Tongue (tissue), 2 donors: Measurements from ENCODE around the gene DSEL. TPM values are rescaled to one million over a fixed set of nuclear protein-coding genes. Genes with fewer than 3 reads are reported as not detected.
A peak's percentile ranks its signal among the peaks of the same experiment; 100 is the strongest.

Experiments used
- DNase-seq: peaks from one replicate; pipeline ENCODE4 v3.0.0-alpha.2; 2015
- total RNA-seq: library from RNA; depleted of rRNA; stranded (reverse); fragments of >200 nt; gene quantifications from one replicate; pipeline ENCODE4 v1.2.3, GENCODE V29; 2014

DSEL gene
- 23.4 TPM for total RNA-seq

DNA sequence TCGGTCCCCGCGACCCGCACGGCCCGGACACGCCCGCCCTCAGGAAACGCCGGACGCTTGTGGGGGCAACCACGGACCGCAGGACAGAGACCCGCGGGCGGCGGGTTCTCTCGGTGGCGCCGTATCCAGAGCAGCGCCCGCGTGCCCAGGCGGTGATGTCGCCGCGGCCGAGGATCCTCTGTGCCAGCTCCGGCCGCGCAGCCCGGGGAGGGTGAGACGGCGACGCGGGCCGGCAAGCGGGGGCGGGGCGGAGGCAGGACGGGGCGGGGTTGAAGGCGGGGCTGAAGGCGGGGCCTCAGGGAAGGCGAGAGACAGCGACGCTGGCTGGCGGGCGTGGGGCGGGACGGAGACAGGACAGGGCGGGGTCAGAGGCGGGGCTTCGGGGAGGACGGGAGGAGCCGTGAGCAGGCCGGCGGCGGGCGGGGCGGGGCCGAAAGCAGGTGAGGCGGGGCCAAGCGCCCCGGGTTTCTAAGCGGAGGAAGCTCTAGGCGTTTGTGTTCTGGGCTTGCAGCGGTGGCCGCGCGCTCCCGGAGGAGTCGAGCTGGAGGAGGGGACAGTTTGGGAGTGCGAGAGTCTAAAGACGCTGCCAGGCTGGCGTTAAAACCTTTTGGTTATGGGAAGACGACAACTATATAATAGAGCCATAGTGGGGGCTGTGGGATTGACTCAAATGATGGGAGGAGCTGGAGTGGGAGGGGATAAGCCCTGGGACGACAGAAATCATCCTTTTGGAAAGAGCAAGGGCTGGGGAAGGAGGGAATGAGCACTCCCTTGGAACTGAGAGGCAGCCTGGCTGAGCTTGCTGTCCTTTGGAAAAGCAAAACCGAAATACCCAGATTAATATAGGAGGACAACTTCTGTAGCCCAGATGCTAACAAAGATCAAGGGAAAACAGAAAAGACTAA lies at the start of gene DSEL:
Gene DSEL (minus strand): TSS at position 182 of the 905 bp plus-strand sequence. CDS start 2,112 bp downstream, outside the sequence.
- peak; percentile 99 for DNase-seq

DNA sequence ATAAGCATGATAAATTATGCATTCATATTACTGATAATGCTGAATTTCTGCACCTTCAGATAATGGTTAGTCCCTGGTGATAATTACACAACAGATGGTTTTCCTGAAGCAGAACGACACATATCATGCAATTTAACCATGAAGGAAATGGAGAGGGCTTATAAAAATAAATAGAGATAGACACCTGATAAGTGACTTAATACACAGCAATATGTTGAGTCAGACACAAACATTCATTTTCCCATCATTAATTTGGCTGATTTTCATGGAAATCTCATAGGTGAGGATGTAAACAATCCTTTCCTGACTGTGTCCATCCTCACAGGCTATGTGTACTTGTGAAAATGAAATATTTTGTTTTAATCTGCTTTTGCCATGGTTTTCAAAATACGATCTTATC lies 36.9 kb upstream of the DSEL start:
- no peak for DNase-seq

DNA sequence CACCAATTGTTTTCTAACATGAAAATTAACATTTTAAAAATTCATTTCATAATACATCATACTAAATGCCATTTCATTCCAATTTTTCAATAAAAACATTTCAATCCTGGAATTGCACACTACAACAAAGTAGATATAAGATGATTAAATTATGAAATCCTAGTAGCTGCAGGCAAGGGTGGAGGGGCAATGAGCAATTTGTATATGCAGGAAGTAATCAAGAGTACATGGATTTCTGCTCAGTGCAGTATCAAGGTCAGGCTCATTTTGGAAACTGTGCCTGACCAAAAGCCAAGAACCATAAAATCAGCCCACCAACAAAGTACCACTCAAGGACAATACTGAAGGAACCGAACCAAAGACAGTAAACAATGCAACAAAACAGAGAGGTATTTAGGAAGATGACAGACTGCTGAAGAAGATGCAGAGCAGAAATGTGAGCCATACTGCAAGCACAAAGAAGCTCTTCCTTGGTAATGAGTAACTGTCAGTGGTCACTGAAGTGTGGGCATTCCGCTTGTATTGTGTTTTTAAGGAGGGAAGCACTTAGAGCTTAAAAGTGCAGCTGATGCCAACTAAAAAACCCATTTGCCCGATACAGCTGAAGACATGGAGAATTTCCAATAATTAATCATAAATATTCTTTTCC lies 34.5 kb upstream of the DSEL start:
- DNase-seq = no peak

DNA sequence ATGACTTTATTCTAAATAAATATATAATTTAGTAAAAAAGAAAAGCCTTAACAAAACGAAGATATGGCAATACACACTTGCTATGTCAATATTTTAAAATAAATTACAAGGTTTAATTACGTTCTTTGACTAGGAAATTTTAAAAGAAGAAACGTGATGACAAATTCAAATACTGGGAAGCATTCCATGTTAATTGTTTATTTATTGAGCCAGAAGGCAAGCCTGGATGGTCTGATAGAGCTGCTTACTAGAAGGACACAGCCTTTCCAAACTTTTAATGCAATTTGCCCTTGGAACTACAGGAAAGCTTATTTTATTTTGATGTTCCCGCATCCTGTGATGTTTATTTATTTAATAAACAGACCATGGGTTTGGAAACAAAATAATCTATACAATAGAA lies 33.4 kb upstream of the DSEL start:
- DNase-seq = no peak

DNA sequence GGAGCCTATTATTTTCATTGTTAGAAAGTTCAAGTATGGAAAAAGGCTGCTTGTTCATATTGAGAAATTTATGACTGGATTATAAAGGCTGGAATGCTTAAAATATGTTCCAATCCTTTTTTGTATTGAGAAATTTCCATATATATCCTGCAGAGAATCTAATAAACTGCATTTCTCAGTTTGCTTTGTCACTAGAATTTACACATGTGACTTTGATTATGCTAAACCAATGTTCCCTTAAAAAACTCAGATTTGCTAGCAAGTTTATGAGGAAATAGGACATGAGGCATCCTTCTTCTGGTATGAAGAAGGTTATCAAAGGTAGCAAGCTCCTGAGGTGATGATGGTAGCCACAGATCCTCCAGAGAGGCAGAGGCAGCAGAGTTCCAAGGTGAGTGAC lies 29.2 kb upstream of the DSEL start:
- no peak for DNase-seq

DNA sequence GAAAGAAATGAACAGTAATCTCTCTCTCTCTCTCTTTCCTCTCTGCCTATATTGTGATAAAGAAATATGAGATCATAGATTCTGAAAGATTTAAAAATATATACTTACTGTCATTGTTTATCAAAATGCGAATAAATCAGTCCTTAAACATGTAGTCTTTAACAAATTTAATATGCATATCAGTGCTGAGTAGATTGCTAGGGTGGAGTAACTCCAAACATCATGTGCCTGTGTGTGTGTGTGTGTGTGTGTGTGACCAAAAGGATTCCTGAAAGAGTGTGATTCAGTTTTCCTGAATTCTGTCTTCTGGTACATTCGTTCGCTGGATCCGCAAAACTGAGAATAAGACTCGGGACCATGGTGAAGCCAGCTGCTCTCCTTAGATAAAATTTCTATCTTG lies 24.0 kb upstream of the DSEL start:
- DNase-seq = no peak

DNA sequence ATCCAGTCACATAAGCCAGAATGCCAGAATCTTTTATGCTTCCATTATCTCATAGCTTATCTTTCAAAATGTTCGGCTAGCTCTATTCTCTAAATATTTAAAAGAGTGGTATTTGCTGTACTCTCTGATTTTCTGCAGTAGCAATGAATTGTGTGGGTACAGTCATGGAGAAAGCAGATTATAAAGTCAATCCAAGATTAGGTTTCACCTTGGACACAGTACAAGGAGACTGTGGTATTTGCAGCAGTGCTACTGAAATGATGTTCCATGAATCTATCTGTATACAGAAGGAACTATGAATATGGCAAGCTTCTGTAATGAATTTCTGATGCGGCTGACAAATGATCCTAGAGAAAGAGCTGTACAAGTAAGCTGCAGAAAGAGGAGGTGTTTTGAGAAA lies 15.4 kb upstream of the DSEL start:
- no peak for DNase-seq

DNA sequence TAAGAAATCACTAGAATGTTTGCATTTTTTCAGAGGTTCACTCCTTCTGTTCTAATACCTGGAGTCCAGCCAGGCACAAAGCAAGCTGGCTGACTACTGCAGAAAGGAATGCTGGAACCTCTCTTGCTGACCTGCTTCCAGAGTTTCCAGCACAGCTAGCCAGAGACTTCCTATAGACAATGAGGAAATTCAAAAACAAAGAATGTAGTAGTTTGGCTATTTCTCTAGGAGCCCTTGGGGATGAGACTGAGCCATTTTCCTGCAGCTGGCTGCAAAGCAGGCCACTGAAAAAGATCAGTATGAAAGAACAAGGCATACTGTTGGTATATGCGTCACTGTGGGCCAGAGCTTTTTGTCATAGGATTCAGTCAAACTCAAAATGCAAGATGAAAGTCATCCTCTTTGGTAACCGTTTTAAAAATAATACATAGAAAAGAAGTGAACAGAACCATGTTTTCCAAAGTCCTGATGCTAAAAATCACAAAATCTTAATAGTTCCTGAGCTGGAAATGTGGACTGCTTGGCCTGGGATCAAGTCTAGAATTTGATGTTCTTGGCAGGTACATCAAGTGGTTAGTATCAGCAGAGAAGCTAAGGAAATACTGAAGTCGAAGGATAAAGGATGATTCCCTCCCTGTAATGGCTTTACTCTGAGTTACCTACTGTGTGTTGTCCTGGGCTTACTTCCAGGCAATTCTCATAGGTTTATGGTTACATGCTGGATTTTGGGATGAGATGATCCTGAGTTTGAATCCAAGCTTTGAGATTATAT lies 9.0 kb upstream of the DSEL start:
- peak; percentile 89 for DNase-seq

DNA sequence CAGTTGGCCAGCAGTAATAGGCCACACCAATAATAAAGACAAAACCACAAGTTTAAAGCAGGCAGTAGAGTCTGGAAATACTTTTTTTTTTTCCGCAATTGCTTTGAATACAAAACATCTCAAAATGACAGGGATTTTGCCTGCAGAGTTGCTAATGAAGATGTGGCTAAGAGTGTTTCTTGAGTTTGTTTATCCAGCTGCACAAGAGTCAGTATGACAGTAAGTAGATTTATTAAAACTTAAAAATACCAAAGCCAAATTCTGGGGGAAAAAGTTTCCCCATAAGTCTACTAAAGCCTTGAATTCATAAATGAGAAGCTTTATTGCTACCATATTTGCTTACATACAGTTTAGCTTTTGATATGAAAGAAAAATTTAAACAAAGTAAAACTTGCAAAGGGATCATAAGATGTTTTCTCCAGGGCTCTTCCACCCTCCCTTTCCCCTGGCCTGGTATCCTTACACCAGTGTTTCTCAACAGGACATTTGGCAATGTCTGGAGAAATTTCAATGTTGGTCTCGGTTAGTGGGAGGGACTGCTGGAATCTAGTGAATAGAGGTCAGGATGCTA lies 3.9 kb upstream of the DSEL start:
- peak; percentile 32 for DNase-seq

DNA sequence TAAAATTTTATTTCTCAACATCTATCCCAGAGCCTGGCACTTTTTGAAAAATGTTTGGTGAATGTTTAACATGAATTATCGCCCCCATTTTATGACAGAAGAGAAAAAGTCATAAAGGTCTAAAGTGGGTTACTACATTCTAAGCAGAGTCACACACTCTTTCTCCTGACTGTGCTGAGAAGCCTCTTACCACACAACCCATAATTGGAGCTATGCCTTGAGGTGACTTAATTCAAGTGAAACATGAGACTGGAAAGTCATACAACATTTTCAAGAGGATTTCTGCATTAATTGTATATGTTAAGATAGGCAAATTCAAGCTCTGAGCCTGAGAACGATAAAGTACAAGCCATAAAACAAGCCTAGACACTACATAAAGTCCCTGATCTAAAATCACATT lies 3.1 kb upstream of the DSEL start:
- peak; percentile 38 for DNase-seq

DNA sequence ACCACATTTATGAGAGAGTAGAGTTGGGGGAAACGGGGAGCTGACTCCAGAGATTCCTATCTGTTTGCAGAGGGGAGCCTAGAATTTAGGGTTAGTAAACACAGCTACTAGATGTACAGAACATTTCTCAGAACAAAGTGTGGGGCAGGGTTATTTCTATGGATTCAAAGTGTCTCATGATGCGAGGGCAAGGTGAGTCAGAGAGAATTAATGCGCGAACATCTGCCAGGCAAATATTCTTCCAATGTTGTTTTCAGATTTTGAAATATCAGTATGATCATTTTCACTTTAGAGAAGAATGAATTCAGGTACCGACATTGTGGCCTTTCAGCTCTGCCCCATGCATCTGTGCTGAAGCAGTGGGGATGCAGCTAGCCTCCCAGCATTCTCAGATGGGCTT lies 2.0 kb upstream of the DSEL start:
- no peak for DNase-seq

DNA sequence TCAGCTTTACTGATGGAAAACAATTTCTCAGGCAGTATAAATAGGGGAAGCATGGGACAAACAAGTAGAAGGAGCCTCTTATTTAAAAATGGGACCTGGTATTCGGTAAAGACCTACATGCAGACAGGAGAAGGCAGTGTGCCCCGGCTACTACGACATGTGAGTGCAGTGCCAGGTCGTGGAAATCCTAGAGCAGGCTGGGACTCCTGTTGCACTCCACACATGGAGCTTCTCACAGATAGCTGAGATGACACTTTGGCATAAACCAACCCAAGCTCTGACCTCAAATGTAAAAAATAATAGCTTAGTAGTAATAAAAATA lies 885 bp upstream of the DSEL start:
- DNase-seq = no peak

DNA sequence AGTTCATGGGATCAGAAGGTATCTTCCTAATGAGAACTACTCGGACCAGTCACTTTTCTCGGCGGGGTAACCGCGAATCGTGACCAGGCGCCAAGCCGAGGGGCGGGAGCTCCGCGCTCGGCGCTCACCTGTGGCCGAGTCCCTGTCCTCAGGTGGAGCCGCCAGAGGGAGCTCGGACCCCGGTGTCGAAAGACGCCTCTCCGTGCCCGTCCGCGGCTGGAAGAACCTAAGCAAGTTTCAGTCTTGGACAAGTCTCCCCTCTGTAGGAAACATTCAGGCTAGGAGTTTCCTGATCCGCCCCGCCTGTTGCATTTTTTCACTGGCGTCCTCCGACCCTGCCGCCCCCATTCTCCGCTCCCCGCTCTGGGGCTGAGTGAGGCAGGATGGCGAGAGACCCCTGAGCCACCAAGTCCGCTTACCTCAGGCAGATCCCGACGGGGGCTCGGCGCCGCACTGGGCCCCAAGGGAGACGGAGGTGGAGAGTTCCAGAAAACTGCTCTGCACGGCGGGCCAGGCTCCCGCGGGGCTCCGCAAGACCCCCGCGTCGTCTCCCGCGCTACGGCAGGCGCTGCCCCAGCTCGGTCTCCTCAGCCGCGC lies 480 bp downstream of the DSEL start:
- DNase-seq = peak; percentile 95

DNA sequence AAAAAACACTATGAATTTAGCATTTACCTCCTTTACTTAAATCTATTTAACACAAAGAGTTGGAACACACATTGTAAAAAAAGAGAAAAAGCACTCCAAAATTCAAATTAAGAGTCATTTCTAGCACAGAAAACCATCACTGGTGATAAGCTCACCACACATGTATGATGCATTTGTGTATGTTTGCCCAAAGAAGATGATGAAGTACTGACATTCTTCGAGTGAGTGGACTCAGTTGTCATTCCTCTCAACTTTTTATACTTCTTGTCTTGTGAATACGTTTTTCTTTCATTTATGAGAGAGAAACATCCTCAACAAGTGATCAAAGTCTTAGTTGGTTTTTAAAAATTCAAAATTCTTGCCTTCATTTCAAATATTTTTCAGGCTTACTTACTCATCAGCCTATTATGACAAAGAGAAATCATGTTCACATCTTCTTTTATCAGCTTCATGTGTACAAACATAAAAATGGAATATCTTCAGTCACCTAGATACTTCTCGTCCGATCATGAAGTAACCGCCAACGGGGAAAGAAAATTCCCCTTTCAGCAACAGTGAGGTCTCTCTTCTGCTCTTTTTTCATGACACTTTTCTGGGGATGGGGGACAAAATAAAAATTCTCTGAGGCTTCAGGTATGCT lies 1.5 kb downstream of the DSEL start:
- DNase-seq = peak; percentile 11

DNA sequence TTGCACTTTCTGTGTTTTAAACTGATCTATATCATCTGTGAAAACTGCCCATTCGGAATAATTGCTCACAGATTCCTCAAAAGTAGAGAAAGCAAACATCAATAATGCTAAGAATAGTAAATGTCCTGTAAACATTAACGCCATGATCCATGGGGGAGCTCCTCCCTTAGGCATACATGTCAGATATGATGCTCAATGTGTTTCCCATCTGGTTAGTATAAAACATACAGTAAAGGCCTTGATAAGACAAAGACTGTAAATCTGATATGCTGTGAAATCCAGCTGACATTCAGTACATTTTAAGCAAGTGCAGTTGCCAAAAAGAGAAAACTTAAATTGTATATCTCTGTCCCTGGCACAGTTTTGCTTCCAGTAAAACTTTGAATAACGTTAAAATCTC lies 2.1 kb downstream of the DSEL start:
- DNase-seq = no peak

DNA sequence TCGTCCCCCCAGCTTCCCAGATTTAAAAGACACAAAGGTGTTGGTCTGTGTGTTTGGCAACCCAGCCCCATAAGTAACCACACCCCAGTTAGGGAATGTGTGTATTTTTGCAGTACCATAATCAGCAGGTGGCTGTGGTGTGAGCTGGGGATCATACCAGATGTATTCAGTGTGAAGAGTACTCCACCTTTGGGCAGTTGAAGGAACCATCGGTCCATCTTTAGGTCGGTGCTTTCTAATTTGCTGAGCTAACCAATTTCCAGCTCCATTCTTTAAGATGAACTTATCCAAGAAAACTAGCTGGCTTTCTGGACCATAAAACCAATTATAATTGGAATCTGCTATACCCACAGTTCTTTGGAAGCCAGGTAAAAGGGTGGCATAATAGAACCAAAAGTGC lies 3.2 kb downstream of the DSEL start:
- no peak for DNase-seq

DNA sequence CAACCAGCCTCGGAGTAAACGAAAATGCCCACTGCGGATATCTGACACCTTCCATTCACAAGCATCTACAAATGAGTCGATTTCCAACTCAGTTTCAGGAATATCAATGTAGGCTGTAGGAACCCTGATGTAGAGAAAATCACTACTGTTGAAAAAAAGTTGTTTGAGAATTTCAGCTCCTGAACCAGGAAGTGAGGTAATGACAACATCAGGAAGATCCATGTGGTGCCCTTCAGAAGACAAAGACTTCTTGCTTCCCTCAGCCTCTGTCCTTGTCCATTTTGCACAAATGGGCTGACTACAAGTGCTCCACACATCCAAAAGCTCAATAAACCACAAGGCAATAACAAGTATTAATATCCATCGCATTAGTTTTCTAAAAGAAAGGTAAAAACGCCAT lies 4.7 kb downstream of the DSEL start:
- DNase-seq = no peak

DNA sequence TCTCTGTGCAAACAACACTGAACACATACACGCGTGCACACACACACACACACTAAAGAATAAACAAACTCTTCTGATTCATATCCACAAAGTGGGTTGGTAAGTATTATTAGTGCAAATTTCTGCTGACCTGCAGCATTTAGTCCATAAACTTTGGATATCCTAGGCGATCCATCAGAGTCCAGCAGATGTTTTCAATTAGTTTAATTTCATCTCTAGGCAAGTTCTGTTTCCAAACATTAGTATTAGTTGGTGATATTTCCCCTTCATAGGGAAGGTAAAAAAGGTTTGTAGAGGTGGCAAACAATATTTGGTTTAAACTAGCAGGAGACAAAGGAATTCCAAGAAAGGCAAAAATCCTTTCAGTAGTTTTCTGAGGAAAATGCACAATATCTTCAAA lies 5.7 kb downstream of the DSEL start:
- DNase-seq = no peak

DNA sequence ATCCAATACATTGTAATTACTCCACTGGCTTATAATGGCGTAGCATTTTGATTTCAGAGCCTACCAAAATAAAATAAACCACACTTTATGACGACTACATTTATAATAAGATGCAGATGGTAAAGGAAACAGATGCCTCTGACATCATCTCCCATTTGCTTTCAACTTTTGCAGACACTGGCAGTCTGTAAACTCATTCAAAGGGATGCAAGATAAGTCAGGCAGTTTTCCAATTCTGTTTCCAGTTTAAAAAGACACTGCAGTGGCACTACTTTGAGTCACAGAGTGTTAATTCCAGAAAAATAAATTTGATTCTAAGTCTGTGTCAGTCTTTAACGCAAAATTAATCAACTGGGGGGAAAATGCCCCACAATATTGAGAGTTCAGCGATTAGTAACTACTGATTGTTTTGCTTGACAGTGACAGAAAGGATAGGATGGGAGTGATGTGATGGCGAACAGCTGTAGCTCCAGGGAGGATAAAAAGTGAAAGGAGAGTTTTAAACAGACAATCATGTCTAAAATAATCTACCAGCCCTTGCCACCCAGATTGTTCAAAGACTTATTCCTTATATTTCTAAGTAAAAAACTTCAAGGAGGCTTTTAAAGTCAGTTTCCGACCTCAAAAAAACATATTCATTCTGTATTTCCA lies 6.7 kb downstream of the DSEL start:
- peak; percentile 22 for DNase-seq

DNA sequence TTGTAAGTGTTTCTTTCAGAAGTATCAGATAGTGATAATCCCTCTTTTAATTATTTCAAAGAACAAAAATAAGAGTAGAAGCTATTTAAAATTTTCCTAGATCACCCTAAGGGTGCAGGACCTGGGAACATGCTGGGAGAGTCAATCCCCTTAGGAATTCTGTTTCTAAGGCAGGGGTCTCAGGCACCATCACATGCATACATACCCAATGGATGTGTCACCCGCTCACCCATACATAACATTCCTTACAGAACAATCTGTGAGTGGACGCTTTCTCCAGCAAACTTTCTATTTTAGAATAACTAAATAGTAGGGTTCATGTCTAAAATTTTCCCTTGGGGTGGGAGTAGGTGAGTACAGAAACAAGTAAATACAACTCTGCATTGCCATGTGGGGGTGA lies 8.4 kb downstream of the DSEL start:
- DNase-seq = no peak

DNA sequence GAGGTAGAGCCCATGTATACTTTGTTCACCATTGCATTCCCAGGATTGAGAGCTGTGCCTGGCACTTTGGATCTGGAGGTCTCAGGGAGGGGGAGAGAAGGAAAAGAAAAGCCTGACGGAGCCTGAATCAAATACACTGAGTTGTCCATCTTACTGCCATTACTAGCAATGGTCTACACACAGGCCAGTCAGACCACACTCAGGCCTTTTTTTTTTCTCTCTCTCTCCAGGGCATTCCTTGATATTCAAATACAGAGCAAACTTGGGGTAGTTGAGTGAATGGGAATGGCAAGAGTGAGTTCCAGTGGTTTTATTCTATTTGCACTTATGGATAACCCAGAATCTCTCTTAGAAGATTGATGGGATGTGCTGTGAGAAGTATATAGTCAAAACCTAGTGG lies 11.8 kb downstream of the DSEL start:
- no peak for DNase-seq
